Measurements from ENCODE around the gene WDR45B.

WDR45B gene

DNA sequence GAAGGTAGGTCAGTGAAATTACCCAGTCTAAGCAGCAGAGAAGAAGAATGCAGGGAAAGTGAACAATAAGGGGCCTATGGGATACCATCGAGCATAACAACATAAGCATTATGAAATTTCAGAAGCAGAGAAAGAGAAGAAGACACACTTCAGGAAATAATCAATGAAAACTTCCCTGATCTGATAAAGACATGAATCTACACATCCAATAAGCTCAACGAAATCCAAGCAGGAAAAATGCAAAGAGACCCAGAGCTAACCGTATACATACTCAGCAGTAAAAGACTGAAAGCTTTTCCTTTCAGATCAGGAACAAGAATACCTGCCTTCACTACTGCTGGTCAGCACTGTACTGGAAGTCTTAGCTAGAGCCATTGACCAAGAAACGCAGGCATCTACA is 38.6 kb downstream of the WDR45B start:
- Mint-ChIP-seq H3K9me3 (peaks cover 50% of the 10 kb centered on the region), H3K4me3 (no peak overlapping the region), H3K36me3 (ENCODE audit: low read depth) (peaks cover 94% of the 10 kb centered on the region), H3K4me1 (peaks cover 51% of the 10 kb centered on the region), H3K27ac (no peak overlapping the region), H3K27me3 (ENCODE audit: low read depth, poor library complexity) (no peaks in the 10 kb centered on the region)
- TF ChIP-seq, protein P1, sequence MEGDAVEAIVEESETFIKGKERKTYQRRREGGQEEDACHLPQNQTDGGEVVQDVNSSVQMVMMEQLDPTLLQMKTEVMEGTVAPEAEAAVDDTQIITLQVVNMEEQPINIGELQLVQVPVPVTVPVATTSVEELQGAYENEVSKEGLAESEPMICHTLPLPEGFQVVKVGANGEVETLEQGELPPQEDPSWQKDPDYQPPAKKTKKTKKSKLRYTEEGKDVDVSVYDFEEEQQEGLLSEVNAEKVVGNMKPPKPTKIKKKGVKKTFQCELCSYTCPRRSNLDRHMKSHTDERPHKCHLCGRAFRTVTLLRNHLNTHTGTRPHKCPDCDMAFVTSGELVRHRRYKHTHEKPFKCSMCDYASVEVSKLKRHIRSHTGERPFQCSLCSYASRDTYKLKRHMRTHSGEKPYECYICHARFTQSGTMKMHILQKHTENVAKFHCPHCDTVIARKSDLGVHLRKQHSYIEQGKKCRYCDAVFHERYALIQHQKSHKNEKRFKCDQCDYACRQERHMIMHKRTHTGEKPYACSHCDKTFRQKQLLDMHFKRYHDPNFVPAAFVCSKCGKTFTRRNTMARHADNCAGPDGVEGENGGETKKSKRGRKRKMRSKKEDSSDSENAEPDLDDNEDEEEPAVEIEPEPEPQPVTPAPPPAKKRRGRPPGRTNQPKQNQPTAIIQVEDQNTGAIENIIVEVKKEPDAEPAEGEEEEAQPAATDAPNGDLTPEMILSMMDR (IDR thresholded peaks at IDR 0.05): no peak
- no peak for DNase-seq

DNA sequence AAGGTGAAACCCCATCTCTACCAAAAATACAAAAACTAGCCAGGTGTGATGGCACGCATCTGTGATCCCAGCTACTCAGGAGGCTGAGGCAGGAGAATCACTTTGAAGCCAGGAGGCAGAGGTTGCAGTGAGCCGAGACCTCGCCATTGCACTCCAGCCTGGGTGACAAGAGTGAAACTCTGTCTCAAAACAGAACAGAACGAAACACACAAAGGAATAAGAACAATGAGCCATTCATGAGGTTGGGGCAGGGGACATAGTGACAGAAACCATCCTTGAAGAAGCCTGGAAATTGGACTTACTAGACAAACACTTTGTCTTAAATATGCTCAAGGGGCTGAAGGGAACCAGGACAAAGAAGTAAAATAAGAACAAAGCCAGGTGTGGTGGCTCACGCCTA is 39.4 kb downstream of the WDR45B start:
- Mint-ChIP-seq H3K27ac (peak overlapping the region; percentile 92), H3K27me3 (ENCODE audit: low read depth, poor library complexity) (no peaks in the 10 kb centered on the region), H3K9me3 (peaks cover 58% of the 10 kb centered on the region), H3K36me3 (ENCODE audit: low read depth) (peaks cover 96% of the 10 kb centered on the region), H3K4me1 (peaks cover 52% of the 10 kb centered on the region), H3K4me3 (no peak overlapping the region)
- TF ChIP-seq, protein P1 (IDR thresholded peaks at IDR 0.05): no peak
- no peak for DNase-seq

DNA sequence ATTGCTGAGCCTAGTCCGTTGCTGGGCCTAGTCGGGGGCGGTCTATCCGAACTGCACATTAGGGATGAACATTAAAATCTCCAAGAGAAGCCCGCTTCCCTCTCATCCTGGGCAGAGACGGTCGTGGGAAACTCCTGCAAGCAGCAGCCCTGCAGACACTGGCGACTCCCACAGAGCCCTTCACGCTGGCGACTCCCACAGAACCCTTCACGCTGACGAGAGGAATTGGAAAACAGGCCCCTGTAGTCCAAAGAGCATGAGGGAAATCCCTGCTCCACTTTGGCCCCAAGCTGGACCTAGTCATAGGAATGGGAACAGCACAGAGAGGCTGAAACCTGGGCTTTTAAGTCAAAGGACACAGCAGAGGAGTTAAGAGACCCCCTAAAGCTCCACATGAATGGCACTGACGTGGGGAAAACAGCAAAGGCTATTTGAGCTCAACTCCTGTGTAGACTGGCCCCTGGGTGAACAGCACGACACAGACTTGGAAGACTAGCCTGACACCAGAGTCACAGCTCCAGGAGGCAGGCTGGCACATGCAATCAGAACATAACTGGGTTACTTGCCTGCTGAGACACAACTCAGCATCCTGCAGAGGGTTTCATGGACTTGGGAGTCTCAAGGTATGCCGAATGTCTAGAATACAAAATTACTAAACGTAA is 42.2 kb downstream of the WDR45B start:
- Mint-ChIP-seq H3K4me3 (no peak overlapping the region), H3K9me3 (peaks cover 60% of the 10 kb centered on the region), H3K4me1 (peaks cover 38% of the 10 kb centered on the region), H3K27ac (peak overlapping the region; percentile 85), H3K27me3 (ENCODE audit: low read depth, poor library complexity) (no peaks in the 10 kb centered on the region), H3K36me3 (ENCODE audit: low read depth) (peaks cover 96% of the 10 kb centered on the region)
- TF ChIP-seq, protein P1 (IDR thresholded peaks at IDR 0.05): no peak
- no peak for DNase-seq

DNA sequence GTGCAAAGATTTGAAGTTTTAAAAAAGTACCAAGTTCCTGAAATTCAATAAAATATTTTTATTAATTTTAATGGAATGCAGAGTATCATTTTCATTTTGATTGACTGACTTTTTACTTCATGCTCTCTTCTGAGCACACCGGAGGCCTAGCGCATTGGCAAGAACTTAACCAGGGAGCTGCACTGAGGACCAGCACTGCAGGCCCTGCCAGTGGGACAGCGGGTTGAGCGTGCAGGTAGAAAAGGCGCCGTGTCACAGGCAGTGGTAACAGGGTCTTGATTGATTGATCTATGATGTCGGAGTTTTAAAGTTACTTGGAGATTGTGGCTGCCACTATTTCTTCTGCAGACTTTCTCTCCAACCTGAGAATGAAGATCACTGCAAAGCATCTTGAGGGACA is 43.7 kb downstream of the WDR45B start:
- peaks cover 38% of the 10 kb centered on the region for H3K4me1 Mint-ChIP-seq
- peak overlapping the region; percentile 89 for H3K27ac Mint-ChIP-seq
- H3K36me3 Mint-ChIP-seq (ENCODE audit: low read depth): peaks cover 88% of the 10 kb centered on the region
- peaks cover 56% of the 10 kb centered on the region for H3K9me3 Mint-ChIP-seq
- no peaks in the 10 kb centered on the region for H3K27me3 Mint-ChIP-seq (ENCODE audit: low read depth, poor library complexity)
- TF ChIP-seq, protein P1 (IDR thresholded peaks at IDR 0.05): no peak
- no peak overlapping the region for H3K4me3 Mint-ChIP-seq
- no peak for DNase-seq

DNA sequence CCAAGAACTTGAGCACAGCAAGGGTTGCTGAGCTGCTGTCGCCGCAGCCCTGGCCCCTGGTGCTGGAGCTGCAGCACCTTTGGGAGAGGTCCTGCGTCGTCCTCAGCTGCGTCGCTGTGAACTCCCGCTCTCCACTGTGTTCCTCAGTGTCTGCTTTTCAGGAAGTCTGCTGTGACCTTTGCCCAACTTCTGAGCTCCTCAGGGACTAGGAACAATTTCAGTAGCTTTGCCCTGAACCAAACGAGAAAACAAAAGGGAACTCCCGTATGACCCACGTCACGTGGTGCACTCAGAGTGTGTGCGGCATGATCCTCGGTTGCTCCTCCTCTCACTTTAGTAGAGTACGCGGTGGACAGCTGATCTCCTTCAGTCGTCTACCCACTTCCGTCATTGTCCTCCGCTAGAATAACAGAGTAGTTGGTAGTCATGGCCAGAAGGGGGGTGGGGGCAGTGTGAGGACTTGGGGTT is 44.2 kb downstream of the WDR45B start:
- Mint-ChIP-seq H3K4me3 (no peak overlapping the region), H3K27ac (peak overlapping the region; percentile 83), H3K27me3 (ENCODE audit: low read depth, poor library complexity) (no peaks in the 10 kb centered on the region), H3K4me1 (peaks cover 38% of the 10 kb centered on the region), H3K36me3 (ENCODE audit: low read depth) (peaks cover 87% of the 10 kb centered on the region), H3K9me3 (peaks cover 51% of the 10 kb centered on the region)
- DNase-seq: no peak
- TF ChIP-seq, protein P1 (IDR thresholded peaks at IDR 0.05): no peak
